HAP-1 (cell line): ENCODE data around the gene NHSL1.

Experiments
- DNase-seq, 2 experiments: peaks; one replicate each; pipeline ENCODE4 v3.0.0-alpha.2; 2016 to 2020; ENCODE audit warnings: low spot score in 2 of 2
- H3K27me3 ChIP-seq: fragments of 250-450 bp; sonication (Bioruptor Pico); 2 replicates; pipeline ENCODE4 v1.5.1; 2020; ENCODE audit warnings: low read depth, mild to moderate bottlenecking, moderate library complexity
- H3K36me3 ChIP-seq: fragments of 250-450 bp; sonication (Bioruptor Pico); replicated peaks from 2 replicates; pipeline ENCODE4 v1.5.1; 2020; ENCODE audit warnings: mild to moderate bottlenecking
- H3K4me1 ChIP-seq: fragments of 250-450 bp; sonication (Bioruptor Pico); 2 replicates; pipeline ENCODE4 v1.5.1; 2020; ENCODE audit warnings: mild to moderate bottlenecking
- H3K4me3 ChIP-seq: fragments of 250-450 bp; sonication (Bioruptor Pico); 2 replicates; pipeline ENCODE4 v1.5.1; 2020; ENCODE audit warnings: mild to moderate bottlenecking, moderate library complexity
- H3K9me3 ChIP-seq: fragments of 250-450 bp; sonication (Bioruptor Pico); 2 replicates; pipeline ENCODE4 v1.5.1; 2020; ENCODE audit warnings: mild to moderate bottlenecking, moderate library complexity
- in situ Hi-C: fragments of 300-500 bp; cut with MboI; formaldehyde crosslinking; loops from 3 replicates; pipeline ENCODE4 v1.14.3; 2020; ENCODE audit warnings: low sequenced_read_pairs, inconsistent platforms, mixed read lengths

The NHSL1 gene

DNA sequence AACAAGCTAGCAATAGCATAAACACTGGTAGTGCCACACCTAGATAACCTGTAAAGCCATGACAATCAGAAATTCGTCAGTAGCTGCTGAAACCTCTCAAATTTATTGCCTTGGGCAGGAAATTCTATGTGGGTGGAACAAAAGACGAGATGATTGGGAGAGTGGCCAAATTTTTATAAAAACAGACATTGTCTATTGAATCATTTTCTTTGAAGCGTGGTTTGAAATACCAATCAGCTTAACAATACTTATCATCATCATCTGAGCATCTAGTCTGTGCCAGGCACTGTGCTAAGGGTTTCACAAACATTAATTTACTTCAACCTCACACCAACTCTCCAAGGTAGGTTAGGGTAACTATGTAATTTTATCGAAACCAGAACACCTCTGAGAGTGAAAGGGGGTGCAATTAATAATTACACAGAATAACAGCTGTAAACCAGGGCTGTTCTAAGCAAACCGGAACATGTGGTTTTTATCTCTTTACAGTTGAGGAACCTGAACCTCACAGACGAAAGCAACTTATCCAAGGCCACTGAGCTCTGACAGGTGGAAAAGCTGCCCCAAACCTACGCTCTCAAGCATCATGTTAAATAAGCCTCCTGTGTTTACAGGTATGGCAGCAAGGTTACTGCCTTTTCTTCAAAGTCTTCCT is 43.4 kb downstream of the NHSL1 start:
- Histone ChIP-seq H3K4me3 (no peak overlapping the region), H3K9me3 (no peaks in the 10 kb centered on the region), H3K27me3 (no peaks in the 10 kb centered on the region), H3K4me1 (peaks cover 17% of the 10 kb centered on the region), H3K36me3 (peaks cover 27% of the 10 kb centered on the region)
- in situ Hi-C loops: no loop called here
- DNase-seq: no peak

DNA sequence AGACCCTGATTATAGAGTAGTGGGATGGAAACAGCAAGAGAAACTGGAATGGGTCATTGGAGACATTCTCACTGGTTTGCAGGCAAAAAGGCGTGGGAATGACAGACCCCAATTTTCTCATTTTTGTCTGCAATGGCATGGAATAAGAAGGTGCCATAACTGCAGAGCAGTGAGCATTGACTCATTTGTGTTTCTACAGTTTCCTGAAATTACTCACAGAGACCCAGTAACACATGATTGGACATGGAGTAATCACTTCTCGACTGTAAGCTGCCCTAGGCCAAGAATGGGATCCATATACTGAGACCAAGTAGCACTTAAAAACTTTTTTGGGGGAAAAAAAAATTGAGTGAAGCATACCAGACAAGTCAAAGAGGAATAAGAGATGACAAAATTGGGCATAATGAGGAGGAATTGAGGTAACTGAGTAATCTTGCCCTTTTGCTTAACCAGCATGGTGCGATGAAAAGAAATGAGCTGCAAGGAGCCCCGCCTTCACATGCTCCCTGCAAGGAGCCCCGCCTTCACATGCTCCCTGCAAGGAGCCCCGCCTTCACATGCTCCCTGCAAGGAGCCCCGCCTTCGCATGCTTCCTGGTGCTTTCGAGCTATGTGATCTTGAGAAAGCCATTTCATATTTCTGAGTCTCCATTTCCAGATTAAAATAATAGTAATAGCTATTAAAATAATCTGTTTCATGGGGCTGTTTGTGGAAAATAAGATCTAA is 44.1 kb downstream of the NHSL1 start:
- Histone ChIP-seq H3K27me3 (no peaks in the 10 kb centered on the region), H3K36me3 (peaks cover 24% of the 10 kb centered on the region), H3K4me1 (peaks cover 17% of the 10 kb centered on the region), H3K9me3 (no peaks in the 10 kb centered on the region), H3K4me3 (no peak overlapping the region)
- DNase-seq: peak; percentile 27 to 79
- in situ Hi-C loops: no loop called here

DNA sequence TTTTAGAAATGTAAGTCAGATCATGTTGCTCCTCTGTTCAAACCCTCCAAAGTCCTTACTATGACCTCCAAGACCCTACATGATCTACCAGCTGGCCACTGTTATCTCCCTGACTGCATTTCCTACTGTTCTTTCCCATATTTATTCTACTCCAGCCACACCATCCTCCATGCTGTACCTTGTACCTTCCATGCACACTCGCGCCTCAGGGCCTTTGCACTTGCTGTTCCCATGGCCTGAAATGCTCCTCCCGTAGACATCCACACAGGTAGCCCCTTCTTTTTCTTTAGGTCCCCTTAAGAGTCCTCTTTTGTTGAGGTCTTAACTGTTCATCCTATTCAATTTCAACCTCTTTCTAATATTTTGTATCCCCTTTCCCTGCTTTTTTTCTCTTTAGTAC is 48.3 kb downstream of the NHSL1 start:
- Histone ChIP-seq H3K9me3 (no peaks in the 10 kb centered on the region), H3K4me1 (peaks cover 13% of the 10 kb centered on the region), H3K27me3 (no peaks in the 10 kb centered on the region), H3K36me3 (peaks cover 34% of the 10 kb centered on the region), H3K4me3 (no peak overlapping the region)
- in situ Hi-C loops: no loop called here
- DNase-seq: no peak

DNA sequence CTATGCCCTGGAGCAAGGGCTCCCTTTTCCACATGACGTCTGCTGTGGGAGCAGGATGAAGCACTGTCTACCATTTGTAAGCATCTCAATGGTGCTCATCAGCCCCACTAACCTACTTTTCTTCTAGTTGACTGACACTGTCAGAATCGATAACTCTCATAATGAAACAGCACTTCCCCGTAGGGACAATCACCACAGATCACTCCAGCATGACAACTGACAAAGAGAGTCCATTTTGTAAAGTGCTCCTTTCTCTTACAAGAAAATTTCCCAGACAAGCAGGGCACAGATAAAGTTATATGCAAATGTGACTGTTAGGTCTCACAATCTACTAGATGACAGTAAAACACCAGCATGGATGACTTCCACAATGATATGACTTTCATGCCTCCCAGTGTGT is 48.8 kb downstream of the NHSL1 start:
- H3K36me3 ChIP-seq: peaks cover 34% of the 10 kb centered on the region
- no peaks in the 10 kb centered on the region for H3K9me3 ChIP-seq
- H3K27me3 ChIP-seq: no peaks in the 10 kb centered on the region
- H3K4me3 ChIP-seq: no peak overlapping the region
- peaks cover 7% of the 10 kb centered on the region for H3K4me1 ChIP-seq
- DNase-seq: no peak
- in situ Hi-C loops: no loop called here

DNA sequence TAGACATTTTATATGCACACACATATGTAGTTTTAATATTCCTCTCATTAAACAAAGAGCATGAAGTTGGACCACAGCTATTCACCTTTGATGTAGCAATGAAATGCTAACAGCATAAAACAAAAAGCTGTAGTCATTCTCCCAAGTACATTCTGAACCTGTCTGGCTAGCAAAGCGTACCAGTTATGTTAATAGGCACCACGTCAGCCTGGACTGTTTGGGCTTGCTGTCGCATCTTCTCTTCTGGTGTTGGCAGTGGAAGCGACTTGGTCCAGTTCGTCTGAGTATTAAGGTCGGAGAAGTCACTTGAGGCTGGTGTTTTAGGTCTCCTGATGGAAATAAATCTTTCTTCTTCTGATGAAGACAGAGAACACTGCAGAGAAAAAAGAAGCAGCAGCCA is 52.5 kb downstream of the NHSL1 start:
- Histone ChIP-seq H3K4me1 (peaks cover 3% of the 10 kb centered on the region; the same call in 1 of the 2 replicates), H3K27me3 (no peaks in the 10 kb centered on the region), H3K36me3 (peaks cover 39% of the 10 kb centered on the region), H3K9me3 (no peaks in the 10 kb centered on the region), H3K4me3 (no peak overlapping the region)
- in situ Hi-C loops: no loop called here
- no peak for DNase-seq

DNA sequence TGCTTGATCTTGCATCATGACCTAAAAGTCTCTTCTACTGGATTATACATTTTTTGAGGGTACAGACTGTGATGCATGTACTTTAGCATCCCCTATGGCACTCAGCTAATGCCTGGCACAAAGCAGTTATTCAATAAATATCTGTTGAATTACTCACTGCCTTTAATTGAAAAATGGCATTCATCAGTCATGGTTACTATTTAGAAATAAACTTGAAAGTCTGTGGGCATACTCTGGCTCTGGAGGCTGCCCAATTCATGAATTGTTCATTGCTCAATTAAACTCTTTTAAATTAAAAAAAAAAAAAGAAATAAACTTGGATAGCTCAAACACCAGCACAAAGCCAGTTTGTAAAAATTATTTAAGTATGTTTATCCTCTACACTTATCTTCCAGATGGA is 55.3 kb downstream of the NHSL1 start:
- Histone ChIP-seq H3K9me3 (no peaks in the 10 kb centered on the region), H3K36me3 (peaks cover 50% of the 10 kb centered on the region), H3K4me1 (no peaks in the 10 kb centered on the region), H3K4me3 (no peak overlapping the region), H3K27me3 (no peaks in the 10 kb centered on the region)
- no peak for DNase-seq
- in situ Hi-C loops: no loop called here

DNA sequence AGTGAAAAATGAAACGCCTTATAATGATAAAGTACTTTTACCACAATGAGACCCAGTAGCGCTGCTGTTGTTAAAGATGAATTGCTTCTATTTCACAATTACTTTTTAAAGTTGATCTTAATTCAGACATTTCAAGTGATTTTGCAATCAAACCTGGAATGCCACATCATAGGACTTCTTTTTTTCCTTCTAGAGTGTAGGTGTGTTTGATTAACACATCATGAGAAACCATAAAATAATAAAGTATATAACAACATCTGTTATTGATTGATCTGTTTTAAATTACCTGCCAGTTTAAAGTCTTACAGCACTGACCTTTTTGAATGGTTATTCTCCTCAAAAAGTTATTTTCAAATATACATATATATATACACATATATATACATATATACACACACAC is 56.6 kb downstream of the NHSL1 start:
- Histone ChIP-seq H3K4me3 (no peak overlapping the region), H3K36me3 (peaks cover 53% of the 10 kb centered on the region), H3K4me1 (no peaks in the 10 kb centered on the region), H3K27me3 (no peaks in the 10 kb centered on the region), H3K9me3 (no peaks in the 10 kb centered on the region)
- in situ Hi-C loops: no loop called here
- no peak for DNase-seq

DNA sequence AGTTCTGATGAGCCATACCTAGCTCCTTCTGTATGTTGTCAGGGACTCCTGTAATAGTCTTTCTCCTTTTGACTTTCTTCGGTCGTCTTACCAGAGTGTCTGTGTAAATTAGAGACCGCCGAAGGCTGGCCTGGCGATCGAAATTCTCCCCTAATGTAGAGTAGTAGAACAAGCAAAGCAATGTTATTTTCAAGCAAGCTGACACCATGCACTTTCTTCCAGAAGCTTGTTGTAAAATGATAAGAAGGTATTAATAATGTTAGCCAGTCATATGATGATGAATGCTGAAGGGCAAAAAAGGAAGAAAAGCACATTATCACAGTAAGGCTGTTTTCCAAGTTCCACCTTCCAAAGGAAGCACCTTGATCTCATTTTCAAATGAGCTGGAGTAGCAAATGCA is 57.3 kb downstream of the NHSL1 start:
- Histone ChIP-seq H3K4me3 (no peak overlapping the region), H3K36me3 (peaks cover 55% of the 10 kb centered on the region), H3K27me3 (no peaks in the 10 kb centered on the region), H3K4me1 (no peaks in the 10 kb centered on the region), H3K9me3 (no peaks in the 10 kb centered on the region)
- no peak for DNase-seq
- in situ Hi-C loops: no loop called here

DNA sequence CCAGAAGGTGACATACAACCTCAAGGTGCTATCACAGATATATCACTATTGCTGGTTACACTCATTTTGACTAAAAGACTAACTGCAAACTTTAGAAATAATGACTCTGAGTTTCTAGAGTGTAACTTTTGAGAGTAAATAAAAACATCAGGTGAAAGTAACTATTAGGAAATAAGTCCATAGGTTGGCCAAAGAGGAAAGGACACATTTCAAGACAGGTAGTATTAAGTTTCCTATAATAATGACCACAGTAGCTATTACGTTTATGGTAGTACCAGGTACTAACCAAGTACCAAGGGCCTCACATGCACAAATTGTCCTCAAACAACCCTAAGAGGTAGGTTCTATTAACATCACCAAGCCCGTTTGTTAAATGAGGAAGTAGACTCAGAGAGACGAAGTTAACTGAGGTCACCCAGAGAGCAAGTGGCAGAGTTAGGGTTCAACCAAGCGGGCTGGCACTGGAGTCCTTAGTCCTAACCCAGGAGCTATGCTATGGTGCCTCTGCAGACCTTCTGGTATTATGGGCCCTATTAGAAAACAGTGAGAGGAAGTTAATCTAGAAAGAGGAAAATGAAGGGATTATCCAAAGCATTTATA is 58.4 kb downstream of the NHSL1 start:
- no peak overlapping the region for H3K4me3 ChIP-seq
- no peaks in the 10 kb centered on the region for H3K27me3 ChIP-seq
- H3K4me1 ChIP-seq: no peaks in the 10 kb centered on the region
- H3K36me3 ChIP-seq: peaks cover 62% of the 10 kb centered on the region
- no peak for DNase-seq
- no peaks in the 10 kb centered on the region for H3K9me3 ChIP-seq
- in situ Hi-C loops: no loop called here

DNA sequence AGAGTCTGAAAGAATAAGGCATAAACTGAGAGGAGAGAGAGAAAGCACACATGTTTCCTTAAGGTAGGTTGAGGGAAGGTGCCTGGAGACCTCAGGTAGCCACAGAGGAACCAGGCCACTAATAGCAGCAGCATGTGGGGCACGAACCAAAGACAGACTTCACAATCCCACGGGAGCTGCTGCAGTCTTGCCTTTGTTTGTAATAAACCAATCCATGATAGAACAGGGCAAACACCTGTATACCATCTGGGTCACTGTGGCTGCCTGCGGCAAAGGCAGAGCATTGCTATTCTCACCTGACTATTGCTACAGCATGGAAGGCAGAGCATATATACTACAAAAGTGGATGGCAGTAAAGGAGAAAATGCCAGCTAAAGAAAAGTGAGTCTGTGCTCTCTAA is 59.0 kb downstream of the NHSL1 start:
- Histone ChIP-seq H3K4me3 (no peak overlapping the region), H3K9me3 (no peaks in the 10 kb centered on the region), H3K4me1 (no peaks in the 10 kb centered on the region), H3K27me3 (no peaks in the 10 kb centered on the region), H3K36me3 (peaks cover 66% of the 10 kb centered on the region)
- in situ Hi-C loops: no loop called here
- DNase-seq: no peak

DNA sequence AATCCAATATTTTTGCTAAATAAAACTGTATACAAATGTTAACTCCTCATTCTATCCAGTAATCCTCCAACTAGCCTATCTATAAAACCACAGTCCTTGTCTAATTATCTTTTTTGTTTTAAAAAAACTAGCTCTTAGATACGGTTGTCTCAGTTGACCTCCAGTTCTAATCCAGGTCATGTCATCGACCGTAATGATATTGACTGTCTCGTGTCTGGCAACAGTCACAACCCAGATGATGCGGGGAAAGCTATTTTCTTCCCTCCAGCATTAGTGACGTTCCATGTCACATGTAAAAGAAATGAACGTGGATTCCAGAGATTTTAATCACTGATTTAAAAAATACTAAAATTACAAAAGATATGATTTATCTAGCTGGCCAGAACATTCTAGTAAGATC is 59.7 kb downstream of the NHSL1 start:
- Histone ChIP-seq H3K27me3 (no peaks in the 10 kb centered on the region), H3K9me3 (no peaks in the 10 kb centered on the region), H3K4me3 (no peak overlapping the region), H3K4me1 (no peaks in the 10 kb centered on the region), H3K36me3 (peaks cover 74% of the 10 kb centered on the region)
- in situ Hi-C loops: loop anchor here (10.0 kb wide), 1 partner anchor 325 kb away; no protein-coding TSS in a partner anchor
- no peak for DNase-seq

DNA sequence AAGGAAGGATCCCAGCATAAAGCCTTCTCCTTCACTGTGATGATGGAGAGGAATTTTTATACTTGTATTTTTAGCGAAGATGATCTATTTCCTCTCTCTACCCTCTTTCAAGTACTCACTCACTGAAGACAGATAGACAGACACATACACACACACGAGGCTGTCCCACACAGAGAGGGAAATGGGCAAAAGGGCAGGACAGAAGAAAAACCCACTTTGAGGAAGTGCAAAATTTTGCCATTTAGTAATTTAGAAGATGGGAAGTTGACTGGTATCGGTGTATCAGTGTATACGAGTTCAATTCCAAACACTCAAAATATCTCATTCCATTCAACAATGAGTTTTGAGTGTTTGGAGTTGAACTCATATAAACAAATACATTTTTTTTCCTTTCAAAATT is 64.4 kb downstream of the NHSL1 start:
- no peaks in the 10 kb centered on the region for H3K27me3 ChIP-seq
- in situ Hi-C loops: loop anchor here (5.0 to 10.0 kb wide), 3 partner anchors 77 to 330 kb away; no protein-coding TSS in a partner anchor
- H3K4me3 ChIP-seq: no peak overlapping the region
- no peak for DNase-seq
- H3K4me1 ChIP-seq: no peaks in the 10 kb centered on the region
- H3K36me3 ChIP-seq: peaks cover 69% of the 10 kb centered on the region
- no peaks in the 10 kb centered on the region for H3K9me3 ChIP-seq

DNA sequence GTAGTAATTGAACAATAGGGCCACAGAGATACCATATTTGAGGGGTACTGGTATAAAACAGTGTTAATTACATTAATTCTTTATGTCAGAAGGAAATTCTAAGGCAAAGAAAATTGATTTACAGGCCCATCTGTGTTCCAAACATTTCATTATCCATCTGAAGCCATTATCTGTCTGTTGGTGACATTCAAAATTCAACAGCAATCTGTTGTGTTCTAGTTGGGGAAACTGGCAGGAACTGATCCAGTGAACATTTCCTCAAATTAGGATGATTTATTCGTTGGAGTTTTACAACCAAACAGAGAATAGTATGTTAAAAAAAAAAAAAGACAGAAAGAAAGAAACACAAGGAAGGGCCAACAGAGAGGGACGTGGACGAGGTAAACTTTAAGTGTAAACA is 65.2 kb downstream of the NHSL1 start:
- Histone ChIP-seq H3K4me1 (no peaks in the 10 kb centered on the region), H3K27me3 (no peaks in the 10 kb centered on the region), H3K9me3 (no peaks in the 10 kb centered on the region), H3K36me3 (peaks cover 72% of the 10 kb centered on the region), H3K4me3 (no peak overlapping the region)
- no peak for DNase-seq
- in situ Hi-C loops: loop anchor here (5.0 to 10.0 kb wide), 3 partner anchors 78 to 331 kb away; no protein-coding TSS in a partner anchor

DNA sequence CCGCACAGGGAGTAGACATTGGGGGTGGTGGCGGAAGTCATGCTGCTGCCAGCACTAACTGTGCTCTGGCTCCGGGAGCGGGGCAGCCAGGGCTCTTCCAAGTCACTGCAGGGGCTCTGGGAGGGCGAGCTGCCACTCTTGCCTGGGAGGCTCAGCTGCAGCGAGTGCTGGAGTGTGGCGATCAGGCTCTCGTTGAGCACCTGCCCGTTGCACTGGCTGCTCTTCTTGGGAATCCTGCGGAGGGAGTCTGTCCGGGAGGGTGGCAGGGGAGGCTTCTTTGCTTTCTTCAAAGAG is 67.3 kb downstream of the NHSL1 start:
- Histone ChIP-seq H3K27me3 (no peaks in the 10 kb centered on the region), H3K4me3 (no peak overlapping the region), H3K9me3 (no peaks in the 10 kb centered on the region), H3K4me1 (no peaks in the 10 kb centered on the region), H3K36me3 (peaks cover 79% of the 10 kb centered on the region)
- DNase-seq: no peak
- in situ Hi-C loops: loop anchor here (5.0 to 10.0 kb wide), 3 partner anchors 80 to 333 kb away; no protein-coding TSS in a partner anchor
